CD14-positive monocyte (primary cell): ENCODE measurements around the gene KCNT1. TPM values are rescaled to one million over a fixed set of nuclear protein-coding genes. Genes with fewer than 3 reads are reported as not detected.

Experiments used
- DNase-seq, 3 donors: peaks; one replicate each; pipeline ENCODE4 v3.0.0-alpha.2; 2011 to 2022
- H2AFZ ChIP-seq: 2 replicates; pipeline ENCODE4 v1.6.0; 2012; ENCODE audit warnings: mild to moderate bottlenecking, low read depth, low read length, inconsistent platforms; ENCODE audit not compliant: insufficient read depth, poor library complexity, severe bottlenecking
- H3K27ac ChIP-seq, 2 donors: 1 replicate in 1 of 2; 2 replicates in 1 of 2; pipeline ENCODE4 v1.5.1; 2012 to 2013; ENCODE audit warnings: low read length in 2 of 2, control low read depth in 1 of 2, inconsistent platforms in 1 of 2, low read depth in 1 of 2, mild to moderate bottlenecking in 1 of 2
- H3K27me3 ChIP-seq, 2 donors: one replicate each; pipeline versions ENCODE4 v1.6.0 to v1.6.1; 2011 to 2013; ENCODE audit warnings: low read length in 2 of 2; ENCODE audit not compliant: control insufficient read depth in 2 of 2, insufficient read depth in 2 of 2
- H3K36me3 ChIP-seq, 2 donors: replicated peaks in 1 of 2; 1 replicate in 1 of 2; 2 replicates in 1 of 2; pipeline versions ENCODE4 v1.5.1 to v1.6.1; 2012 to 2013; ENCODE audit warnings: low read length in 2 of 2, control low read depth in 1 of 2, inconsistent platforms in 1 of 2, mild to moderate bottlenecking in 1 of 2; ENCODE audit not compliant: insufficient read depth in 2 of 2, control insufficient read depth in 1 of 2
- H3K4me1 ChIP-seq, 2 donors: 1 replicate in 1 of 2; 2 replicates in 1 of 2; pipeline versions ENCODE4 v1.5.1 to v1.6.1; 2012 to 2013; ENCODE audit warnings: low read length in 2 of 2, control low read depth in 1 of 2, inconsistent platforms in 1 of 2, mild to moderate bottlenecking in 1 of 2, moderate library complexity in 1 of 2; ENCODE audit not compliant: insufficient read depth in 2 of 2, control insufficient read depth in 1 of 2
- H3K4me2 ChIP-seq: replicated peaks from 2 replicates; pipeline ENCODE3; 2012; ENCODE audit warnings: low read length, moderate library complexity, mild to moderate bottlenecking; ENCODE audit not compliant: poor library complexity, severe bottlenecking; ENCODE audit errors: extremely low read depth
- H3K4me3 ChIP-seq, 3 experiments: fragments of 200-600 bp in 1 of 3; sonication (generic) in 1 of 3; replicated peaks in 1 of 3; 1 replicate in 2 of 3; 2 replicates in 1 of 3; pipeline ENCODE4 v1.5.1; 2011 to 2013; ENCODE audit warnings: low read length in 3 of 3, mild to moderate bottlenecking in 3 of 3, control low read depth in 2 of 3, low read depth in 2 of 3, inconsistent platforms in 1 of 3, moderate library complexity in 1 of 3
- H3K79me2 ChIP-seq: 2 replicates; pipeline ENCODE4 v1.6.0; 2012; ENCODE audit warnings: mild to moderate bottlenecking, control low read depth, inconsistent platforms, low read length, moderate library complexity; ENCODE audit not compliant: insufficient read depth
- H3K9ac ChIP-seq: 2 replicates; pipeline ENCODE4 v1.6.0; 2017; ENCODE audit warnings: low read length, mild to moderate bottlenecking; ENCODE audit not compliant: insufficient read depth, poor library complexity, severe bottlenecking
- H3K9me3 ChIP-seq, 2 donors: replicated peaks in 1 of 2; 1 replicate in 1 of 2; 2 replicates in 1 of 2; pipeline versions ENCODE4 v1.5.1 to v1.6.1; 2012 to 2013; ENCODE audit warnings: low read length in 2 of 2, control low read depth in 1 of 2; ENCODE audit not compliant: control insufficient read depth in 1 of 2, insufficient read depth in 1 of 2
- H4K20me1 ChIP-seq: 2 replicates; pipeline ENCODE4 v1.6.0; 2012; ENCODE audit warnings: mild to moderate bottlenecking, low read length, control low read depth, moderate library complexity; ENCODE audit not compliant: insufficient read depth
- H3K27ac Mint-ChIP-seq, 7 donors: one replicate each; pipeline ENCODE4 v1.8.0; 2020; ENCODE audit warnings: mild to moderate bottlenecking in 7 of 7, mixed read lengths in 7 of 7, moderate library complexity in 6 of 7, inconsistent platforms in 2 of 7
- H3K27me3 Mint-ChIP-seq, 3 donors: one replicate each; pipeline ENCODE4 v1.8.0; 2021 to 2022; ENCODE audit warnings: low read depth in 3 of 3, mild to moderate bottlenecking in 3 of 3, mixed read lengths in 3 of 3, moderate library complexity in 3 of 3, inconsistent platforms in 1 of 3
- H3K36me3 Mint-ChIP-seq, 2 donors: one replicate each; pipeline ENCODE4 v1.8.0; 2020; ENCODE audit warnings: mixed read lengths in 2 of 2, inconsistent platforms in 1 of 2, mild to moderate bottlenecking in 1 of 2
- H3K4me1 Mint-ChIP-seq: one replicate; pipeline ENCODE4 v1.8.0; 2020; ENCODE audit warnings: mild to moderate bottlenecking, mixed read lengths
- H3K4me3 Mint-ChIP-seq, 2 donors: one replicate each; pipeline ENCODE4 v1.8.0; 2020; ENCODE audit warnings: mild to moderate bottlenecking in 2 of 2, mixed read lengths in 2 of 2, moderate library complexity in 1 of 2
- H3K9me3 Mint-ChIP-seq, 7 donors: one replicate each; pipeline ENCODE4 v1.8.0; 2020 to 2022; ENCODE audit warnings: mixed read lengths in 7 of 7, mild to moderate bottlenecking in 6 of 7, moderate library complexity in 6 of 7, inconsistent platforms in 2 of 7
- CTCF ChIP-seq: fragments of 200-600 bp; IDR thresholded peaks from one replicate; pipeline ENCODE4 v1.8.0; 2022; ENCODE audit warnings: antibody characterized with exemption, mild to moderate bottlenecking
- WGBS: methylation state at CpG from one replicate; pipeline ENCODE4 v1.1.5; 2013; ENCODE audit warnings: missing lambda C conversion rate; ENCODE audit not compliant: insufficient coverage; 5-methylcytosine and 5-hydroxymethylcytosine counted together
- intact Hi-C, 2 donors: fragments of 100-400 bp; cut with micrococcal nuclease; formaldehyde crosslinking; loops; one replicate each; pipeline versions ENCODE4 v1.15.0 to v1.15.1; 2023
- polyA plus RNA-seq, 3 donors: library from polyadenylated mRNA; depleted of rRNA in 1 of 3; unstranded in 2 of 3; stranded (reverse) in 1 of 3; fragments of 300-500 nt in 2 of 3; fragments of >200 nt in 1 of 3; fragmentation: Illumina TruSeq in 2 of 3; gene quantifications; 1 replicate in 2 of 3; 2 replicates in 1 of 3; pipeline ENCODE4 v1.2.3, GENCODE V29; 2012 to 2021

The KCNT1 gene
- polyA plus RNA-seq, 3 donors: not detected

GRCh38 chr9:135744333-135745070, 42.5 kb downstream of the KCNT1 start:
- no peak for TF ChIP-seq CTCF
- WGBS: 92% methylated on average over 33 of the region's 33 CpGs

GRCh38 chr9:135745189-135745588, 43.2 kb downstream of the KCNT1 start:
- Histone ChIP-seq H3K4me1 (no peaks in the 10 kb centered on the region), H3K27me3 (no peaks in the 10 kb centered on the region), H3K27ac (no peak overlapping the region), H3K36me3 (no peaks in the 10 kb centered on the region), H2AFZ (no peak overlapping the region), H3K4me2 (no peak overlapping the region), H3K4me3 (no peak overlapping the region), H3K79me2 (no peaks in the 10 kb centered on the region), H3K9me3 (no peaks in the 10 kb centered on the region), H3K9ac (no peak overlapping the region), H4K20me1 (no peaks in the 10 kb centered on the region)
- no peak for DNase-seq
- no peak for TF ChIP-seq CTCF
- H3K27me3 Mint-ChIP-seq: peaks cover 0 to 5% (median 0%) of the 10 kb centered on the region in 3 donors
- WGBS: 91% methylated on average over 21 of the region's 21 CpGs
- H3K4me1 Mint-ChIP-seq: no peaks in the 10 kb centered on the region
- H3K9me3 Mint-ChIP-seq: no peaks in the 10 kb centered on the region
- no peak overlapping the region for H3K4me3 Mint-ChIP-seq
- intact Hi-C loops: no loop called here
- H3K27ac Mint-ChIP-seq: no peak overlapping the region
- no peaks in the 10 kb centered on the region for H3K36me3 Mint-ChIP-seq

More at GRCh38 chr9:135744333-135745070, 42.5 kb downstream of the KCNT1 start:
- Mint-ChIP-seq H3K9me3 (no peaks in the 10 kb centered on the region), H3K36me3 (no peaks in the 10 kb centered on the region), H3K4me3 (no peak overlapping the region), H3K27ac (no peak overlapping the region), H3K4me1 (no peaks in the 10 kb centered on the region), H3K27me3 (peaks cover 0 to 8% (median 3%) of the 10 kb centered on the region in 3 donors)
- Histone ChIP-seq H3K27me3 (no peaks in the 10 kb centered on the region), H2AFZ (no peak overlapping the region), H3K4me2 (no peak overlapping the region), H4K20me1 (no peaks in the 10 kb centered on the region), H3K9me3 (no peaks in the 10 kb centered on the region), H3K36me3 (no peaks in the 10 kb centered on the region), H3K27ac (no peak overlapping the region), H3K4me3 (no peak overlapping the region), H3K9ac (no peak overlapping the region), H3K4me1 (no peaks in the 10 kb centered on the region), H3K79me2 (no peaks in the 10 kb centered on the region)
- DNase-seq: no peak
- intact Hi-C loops: no loop called here
